ENCODE results near the gene GTF2F1. TPM values are rescaled to one million over a fixed set of nuclear protein-coding genes. Genes with fewer than 3 reads are reported as not detected.

GTF2F1 gene
- total RNA-seq, 3 donors from 2014 or later: 46.7 to 51.0 (median 48.5) TPM

GRCh38 chr19:6415591-6416190 lies 22.7 kb upstream of the GTF2F1 start:
- no peak overlapping the region for H3K27ac ChIP-seq
- intact Hi-C loops (cut with DNase I; ENCODE audit: low total_unique reads): no loop called here
- no peaks in the 10 kb centered on the region for H3K27me3 ChIP-seq

GRCh38 chr19:6414793-6415590 lies 22.0 kb upstream of the GTF2F1 start:
- no peaks in the 10 kb centered on the region for H3K9me3 ChIP-seq
- no peaks in the 10 kb centered on the region for H3K27me3 ChIP-seq
- H3K36me3 ChIP-seq: peaks cover 27% of the 10 kb centered on the region
- no peak for TF ChIP-seq POLR2A (IDR thresholded peaks at IDR 0.05)
- H3K4me3 ChIP-seq: no peak overlapping the region
- DNase-seq (ENCODE audit: low spot score in 2 of 2): no peak
- intact Hi-C loops (cut with DNase I; ENCODE audit: low total_unique reads): no loop called here
- no peak overlapping the region for H3K27ac ChIP-seq
- no peaks in the 10 kb centered on the region for H3K4me1 ChIP-seq

More at GRCh38 chr19:6415591-6416190, 22.7 kb upstream of the GTF2F1 start:
- no peak for TF ChIP-seq CTCF (IDR thresholded peaks at IDR 0.05)
- Histone ChIP-seq H3K4me1 (no peaks in the 10 kb centered on the region), H3K4me3 (no peak overlapping the region), H3K9me3 (no peaks in the 10 kb centered on the region), H3K36me3 (peaks cover 27% of the 10 kb centered on the region)
- no peak for DNase-seq (ENCODE audit: low spot score in 2 of 2)

- Histone ChIP-seq H3K36me3 (peaks cover 27% of the 10 kb centered on the region), H3K27me3 (no peaks in the 10 kb centered on the region), H3K4me1 (no peaks in the 10 kb centered on the region), H3K4me3 (no peak overlapping the region), H3K9me3 (no peaks in the 10 kb centered on the region), H3K27ac (no peak overlapping the region)
- no peak for TF ChIP-seq POLR2AphosphoS5 (IDR thresholded peaks at IDR 0.05)
- no peak for TF ChIP-seq POLR2A (IDR thresholded peaks at IDR 0.05)
- TF ChIP-seq CTCF (IDR thresholded peaks at IDR 0.05): no peak
- DNase-seq (ENCODE audit: low spot score in 2 of 2): no peak
- intact Hi-C loops (cut with DNase I; ENCODE audit: low total_unique reads): no loop called here
Measured at GRCh38 chr19:6413721-6414643, 21.0 kb upstream of the GTF2F1 start.

GRCh38 chr19:6413291-6413690 lies 20.3 kb upstream of the GTF2F1 start:
- TF ChIP-seq POLR2AphosphoS5 (IDR thresholded peaks at IDR 0.05) (no peak), CTCF (IDR thresholded peaks at IDR 0.05) (no peak), POLR2A (IDR thresholded peaks at IDR 0.05) (no peak)
- intact Hi-C loops (cut with DNase I; ENCODE audit: low total_unique reads): no loop called here
- H3K9me3 ChIP-seq: no peaks in the 10 kb centered on the region
- no peak overlapping the region for H3K4me3 ChIP-seq
- H3K36me3 ChIP-seq: peaks cover 27% of the 10 kb centered on the region
- DNase-seq (ENCODE audit: low spot score in 2 of 2): no peak
- H3K4me1 ChIP-seq: no peaks in the 10 kb centered on the region
- H3K27me3 ChIP-seq: no peaks in the 10 kb centered on the region
- H3K27ac ChIP-seq: no peak overlapping the region

- intact Hi-C loops (cut with DNase I; ENCODE audit: low total_unique reads): no loop called here
- Histone ChIP-seq H3K4me1 (no peaks in the 10 kb centered on the region), H3K27ac (peak overlapping the region in 1 of 2 donors; percentile 14), H3K36me3 (peaks cover 27% of the 10 kb centered on the region), H3K9me3 (no peaks in the 10 kb centered on the region), H3K27me3 (no peaks in the 10 kb centered on the region), H3K4me3 (no peak overlapping the region)
- DNase-seq (ENCODE audit: low spot score in 2 of 2): no peak
- TF ChIP-seq CTCF (IDR thresholded peaks at IDR 0.05) (peak in 1 of 3 donors; percentile 28), POLR2AphosphoS5 (IDR thresholded peaks at IDR 0.05) (no peak), POLR2A (IDR thresholded peaks at IDR 0.05) (no peak)
Measured at GRCh38 chr19:6412447-6413091, 19.6 kb upstream of the GTF2F1 start.

All from breast epithelium (tissue), 4 donors.